Common myeloid progenitor, CD34-positive (primary cell): ENCODE results near the gene CCDC138.

Experiments used
- CTCF ChIA-PET: fragments of 350-600 bp; sonication (Branson Sonifier 250); formaldehyde crosslinking; loops from one replicate; lab custom pipeline; 2021; ENCODE audit warnings: antibody characterized with exemption; lab: Charles Lee
- POLR2A ChIA-PET: fragments of 350-600 bp; sonication (Branson Sonifier 250); formaldehyde crosslinking; loops from one replicate; lab custom pipeline; 2021; ENCODE audit warnings: antibody characterized with exemption; lab: Charles Lee
- DNase-seq, 3 donors: peaks; one replicate each; pipeline versions ENCODE4 v3.0.0 to v3.0.0-alpha.2; 2013
- H3K27ac ChIP-seq, 2 experiments: 1 replicate in 1 of 2; 2 replicates in 1 of 2; pipeline ENCODE4 v1.7.0; 2013; ENCODE audit warnings: inconsistent platforms in 2 of 2, low read length in 2 of 2, mild to moderate bottlenecking in 2 of 2, low read depth in 1 of 2, moderate library complexity in 1 of 2; ENCODE audit not compliant: severe bottlenecking in 2 of 2, insufficient read depth in 1 of 2, poor library complexity in 1 of 2
- H3K27me3 ChIP-seq, 5 experiments: replicated peaks in 2 of 5; 1 replicate in 3 of 5; 2 replicates in 2 of 5; pipeline versions ENCODE4 v1.6.1 to v1.7.0; 2013; ENCODE audit warnings: low read length in 4 of 5, mild to moderate bottlenecking in 2 of 5, moderate library complexity in 2 of 5, inconsistent platforms in 1 of 5; ENCODE audit not compliant: insufficient read depth in 5 of 5, control insufficient read depth in 4 of 5
- H3K36me3 ChIP-seq, 4 experiments: 1 replicate in 2 of 4; 2 replicates in 2 of 4; pipeline versions ENCODE4 v1.6.1 to v1.7.0; 2013; ENCODE audit warnings: low read length in 3 of 4, control low read depth in 1 of 4, mild to moderate bottlenecking in 1 of 4; ENCODE audit not compliant: control insufficient read depth in 4 of 4, insufficient read depth in 4 of 4
- H3K4me1 ChIP-seq, 4 experiments: 1 replicate in 3 of 4; 2 replicates in 1 of 4; pipeline versions ENCODE4 v1.6.1 to v1.7.1; 2013; ENCODE audit warnings: low read length in 3 of 4, mild to moderate bottlenecking in 3 of 4, control low read depth in 1 of 4, inconsistent platforms in 1 of 4, moderate library complexity in 1 of 4; ENCODE audit not compliant: control insufficient read depth in 4 of 4, insufficient read depth in 4 of 4; ENCODE audit errors: control extremely low read depth in 1 of 4
- H3K4me3 ChIP-seq, 7 experiments: 1 replicate in 4 of 7; 2 replicates in 3 of 7; pipeline versions ENCODE4 v1.5.1 to v1.7.0; 2013; ENCODE audit warnings: mild to moderate bottlenecking in 7 of 7, low read length in 6 of 7, moderate library complexity in 6 of 7, inconsistent platforms in 2 of 7, low read depth in 2 of 7, control low read depth in 1 of 7; ENCODE audit not compliant: insufficient read depth in 4 of 7, control insufficient read depth in 1 of 7; ENCODE audit errors: extremely low read depth in 1 of 7
- H3K9me3 ChIP-seq, 5 experiments: 1 replicate in 4 of 5; 2 replicates in 1 of 5; pipeline versions ENCODE4 v1.6.1 to v1.7.1; 2013; ENCODE audit warnings: low read length in 4 of 5, mild to moderate bottlenecking in 2 of 5, inconsistent platforms in 1 of 5, low read depth in 1 of 5, moderate library complexity in 1 of 5; ENCODE audit not compliant: control insufficient read depth in 4 of 5, insufficient read depth in 2 of 5; ENCODE audit errors: control extremely low read depth in 1 of 5
- WGBS: methylation state at CpG from one replicate; pipeline ENCODE4 v1.1.5; 2013; ENCODE audit not compliant: insufficient coverage; 5-methylcytosine and 5-hydroxymethylcytosine counted together

Gene CCDC138

DNA sequence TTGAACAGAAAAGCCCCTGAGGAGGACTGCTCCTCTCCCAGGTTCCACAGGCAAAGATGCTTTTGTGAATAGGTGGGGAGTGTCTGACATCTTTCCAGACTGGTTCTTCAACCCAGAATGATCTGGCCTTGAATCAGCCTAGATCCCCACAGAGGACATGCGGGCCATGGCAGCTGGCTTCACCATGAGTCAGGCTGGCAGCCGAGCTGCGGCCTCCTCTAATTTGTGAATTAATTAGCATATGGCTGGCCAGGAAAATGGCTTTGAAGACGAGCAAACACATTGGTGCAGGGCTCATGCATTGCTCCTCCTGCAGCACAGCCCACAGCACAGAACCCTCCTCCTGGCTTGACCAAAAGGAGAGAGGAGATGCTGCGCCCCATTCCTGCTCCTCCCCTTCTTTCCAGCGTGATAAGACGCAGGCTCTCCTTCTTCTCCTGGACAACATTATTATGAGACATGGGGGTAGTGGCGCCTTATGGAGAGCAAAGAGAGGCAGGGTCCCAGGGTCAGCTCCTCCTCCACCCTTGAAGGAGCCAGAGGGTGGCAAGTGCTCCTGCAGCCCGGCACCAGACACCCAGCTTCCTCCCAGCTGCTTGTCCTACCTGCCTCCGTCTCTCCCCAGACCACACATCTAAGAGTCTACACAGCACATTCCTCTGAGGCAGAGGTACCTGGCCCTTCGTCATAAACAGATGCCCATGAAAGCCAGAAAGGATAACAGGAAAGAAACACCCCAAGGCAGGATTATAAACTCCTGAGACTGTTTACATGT, 135.8 kb downstream of the CCDC138 start:
- no peak for DNase-seq
- ChIA-PET CTCF (no interaction called here), POLR2A (no interaction called here)
- Histone ChIP-seq H3K27me3 (peaks cover 0 to 3% (median 0%) of the 10 kb centered on the region in 5 experiments), H3K4me1 (no peaks in the 10 kb centered on the region), H3K27ac (no peak overlapping the region), H3K9me3 (no peaks in the 10 kb centered on the region), H3K36me3 (no peaks in the 10 kb centered on the region), H3K4me3 (no peak overlapping the region)
- WGBS: 94% methylated on average over 6 of the region's 11 CpGs

DNA sequence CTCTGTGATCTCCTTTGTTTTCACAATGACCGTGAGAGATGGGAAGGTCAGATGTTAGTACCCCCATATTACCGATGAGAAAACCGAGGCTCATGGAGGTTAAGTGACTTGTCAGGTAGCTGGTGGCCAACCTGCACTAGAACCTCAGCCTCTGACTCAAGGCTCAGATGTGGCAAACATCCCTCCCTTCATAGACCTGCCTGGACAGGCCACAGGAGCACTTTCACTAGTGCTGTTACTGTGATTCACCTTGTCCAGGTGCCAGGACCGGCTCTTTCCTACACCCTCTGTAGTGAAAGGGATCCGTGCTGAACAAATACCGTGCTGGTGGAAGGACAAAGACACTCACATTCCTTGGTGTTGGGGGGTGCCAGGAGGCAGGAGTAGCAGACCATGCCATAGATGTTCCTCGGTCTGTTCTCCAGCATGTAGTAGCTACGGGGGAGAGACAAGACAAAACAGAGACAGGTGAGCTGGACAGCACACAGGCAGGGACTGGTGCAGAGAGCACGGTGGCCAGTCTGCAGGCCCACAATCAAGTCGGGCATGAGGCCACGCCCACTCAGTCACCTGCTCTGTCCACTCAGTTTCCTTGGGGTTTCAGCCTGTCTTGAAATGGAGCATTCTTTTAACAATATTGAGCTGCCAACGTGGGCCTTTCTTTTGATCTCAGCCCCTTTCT, 136.6 kb downstream of the CCDC138 start:
- Histone ChIP-seq H3K36me3 (no peaks in the 10 kb centered on the region), H3K4me3 (no peak overlapping the region), H3K9me3 (no peaks in the 10 kb centered on the region), H3K4me1 (no peaks in the 10 kb centered on the region), H3K27me3 (peaks cover 0 to 3% (median 0%) of the 10 kb centered on the region in 5 experiments), H3K27ac (no peak overlapping the region)
- no peak for DNase-seq
- WGBS: 95% methylated on average over 9 of the region's 12 CpGs
- POLR2A ChIA-PET: no interaction called here
- CTCF ChIA-PET: interaction anchor here (0.6 kb wide), 2 partner anchors 11 to 697 kb away, joined by 3 to 6 read pairs; no protein-coding TSS in a partner anchor

DNA sequence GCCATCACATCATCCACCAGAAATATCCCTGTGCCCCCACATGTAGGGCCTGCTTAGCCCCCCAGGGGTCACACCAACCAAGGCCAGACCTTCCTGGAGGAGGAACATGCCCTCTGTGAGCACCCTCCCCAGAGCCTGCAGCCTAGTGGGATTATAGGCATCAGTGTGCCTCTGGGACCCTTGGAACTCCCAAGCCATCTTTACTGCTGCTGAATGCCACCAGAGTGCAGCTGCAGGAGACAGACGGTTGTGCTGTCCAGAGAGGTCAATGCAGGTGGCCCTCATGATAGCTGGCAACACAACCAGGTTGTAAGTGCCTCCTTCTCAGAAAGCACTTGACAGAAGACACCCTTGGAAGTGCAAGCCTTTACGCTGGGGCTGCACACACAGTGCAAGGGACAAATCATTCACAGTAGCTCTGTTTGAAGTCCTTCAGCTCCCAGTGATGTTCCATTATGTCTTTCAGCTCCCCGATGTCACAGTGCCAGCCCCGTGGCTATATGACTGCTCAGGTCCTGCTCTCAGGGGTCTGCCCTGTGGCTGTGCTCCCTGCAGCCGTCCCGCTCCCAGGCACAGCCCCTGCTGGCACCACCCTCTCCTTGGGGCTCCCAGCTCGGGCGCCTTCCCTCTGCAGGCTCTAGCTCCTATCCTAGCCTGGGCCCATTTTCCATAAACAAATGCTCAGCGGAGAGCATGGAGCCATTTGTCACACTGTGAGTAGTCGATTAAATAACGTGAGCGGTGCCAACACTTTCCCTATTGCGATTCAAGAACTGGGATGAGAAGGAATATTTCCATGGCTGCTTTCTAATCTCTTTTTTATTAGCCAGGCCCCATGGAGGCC, 137.4 kb downstream of the CCDC138 start:
- DNase-seq: no peak
- 96% methylated on average over 11 of the region's 13 CpGs for WGBS
- Histone ChIP-seq H3K4me1 (no peaks in the 10 kb centered on the region), H3K27ac (no peak overlapping the region), H3K4me3 (no peak overlapping the region), H3K36me3 (no peaks in the 10 kb centered on the region), H3K9me3 (no peaks in the 10 kb centered on the region), H3K27me3 (peaks cover 0 to 3% (median 0%) of the 10 kb centered on the region in 5 experiments)
- ChIA-PET POLR2A (no interaction called here), CTCF (interaction anchor here (0.6 kb wide), 2 partner anchors 11 to 698 kb away, joined by 3 to 6 read pairs; no protein-coding TSS in a partner anchor)

DNA sequence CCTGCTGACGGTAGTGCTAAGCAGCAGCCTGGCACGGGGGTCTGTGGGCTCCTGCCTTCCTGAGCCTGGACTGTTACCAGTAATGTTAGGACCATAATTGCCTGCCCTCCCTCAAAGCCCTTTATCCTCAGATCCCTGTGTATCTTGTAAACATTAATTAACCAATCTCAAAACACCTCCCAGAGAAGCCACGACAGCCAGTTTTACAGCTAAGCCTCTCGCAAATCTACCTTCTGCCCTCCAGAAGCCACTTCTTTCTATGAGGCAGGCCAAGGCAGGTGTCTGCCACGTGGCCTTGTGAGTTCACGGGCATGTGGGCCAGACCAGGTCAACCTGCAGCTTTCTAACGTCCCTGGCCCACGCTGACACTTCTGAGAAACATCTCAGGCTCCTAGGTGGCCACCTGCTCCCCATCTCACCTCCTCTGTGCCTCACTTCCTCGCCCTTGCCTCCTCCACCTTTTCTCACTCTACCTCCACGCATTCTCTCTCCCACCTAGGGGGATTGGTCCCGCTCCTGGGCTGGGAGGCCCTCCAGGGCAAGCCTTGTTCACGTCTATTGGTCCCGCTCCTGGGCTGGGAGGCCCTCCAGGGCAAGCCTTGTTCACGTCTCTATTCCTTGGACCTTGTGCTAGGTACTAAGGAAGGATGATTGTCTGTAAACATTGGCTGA, 138.1 kb downstream of the CCDC138 start:
- WGBS: 93% methylated on average over 14 of the region's 14 CpGs
- ChIA-PET POLR2A (no interaction called here), CTCF (no interaction called here)
- Histone ChIP-seq H3K9me3 (no peaks in the 10 kb centered on the region), H3K36me3 (no peaks in the 10 kb centered on the region), H3K27ac (no peak overlapping the region), H3K27me3 (peaks cover 0 to 3% (median 0%) of the 10 kb centered on the region in 5 experiments), H3K4me3 (no peak overlapping the region), H3K4me1 (no peaks in the 10 kb centered on the region)
- no peak for DNase-seq

DNA sequence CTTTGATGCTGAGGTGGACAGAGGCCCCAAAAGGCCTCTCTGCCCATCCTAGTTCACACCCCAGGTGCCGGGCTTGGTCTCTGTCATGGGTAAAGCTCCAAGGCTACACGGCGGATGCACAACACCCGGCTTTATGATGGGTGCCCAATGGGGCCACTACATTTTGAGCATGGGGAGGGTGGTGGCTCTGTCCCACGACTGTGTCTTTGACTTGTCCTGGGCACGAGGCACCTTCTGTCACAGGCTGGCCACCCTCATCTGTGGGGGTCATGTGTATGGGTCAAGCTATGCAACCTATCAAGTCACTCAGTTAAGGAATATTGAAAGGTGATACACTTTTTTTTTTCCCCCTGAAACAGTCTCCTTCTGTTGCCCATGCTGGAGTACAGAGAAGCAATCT, 138.7 kb downstream of the CCDC138 start:
- Histone ChIP-seq H3K4me3 (no peak overlapping the region), H3K36me3 (no peaks in the 10 kb centered on the region), H3K27me3 (peaks cover 0 to 3% (median 0%) of the 10 kb centered on the region in 5 experiments), H3K9me3 (no peaks in the 10 kb centered on the region), H3K4me1 (no peaks in the 10 kb centered on the region), H3K27ac (no peak overlapping the region)
- ChIA-PET CTCF (no interaction called here), POLR2A (no interaction called here)
- WGBS: 94% methylated on average over 6 of the region's 6 CpGs
- no peak for DNase-seq

DNA sequence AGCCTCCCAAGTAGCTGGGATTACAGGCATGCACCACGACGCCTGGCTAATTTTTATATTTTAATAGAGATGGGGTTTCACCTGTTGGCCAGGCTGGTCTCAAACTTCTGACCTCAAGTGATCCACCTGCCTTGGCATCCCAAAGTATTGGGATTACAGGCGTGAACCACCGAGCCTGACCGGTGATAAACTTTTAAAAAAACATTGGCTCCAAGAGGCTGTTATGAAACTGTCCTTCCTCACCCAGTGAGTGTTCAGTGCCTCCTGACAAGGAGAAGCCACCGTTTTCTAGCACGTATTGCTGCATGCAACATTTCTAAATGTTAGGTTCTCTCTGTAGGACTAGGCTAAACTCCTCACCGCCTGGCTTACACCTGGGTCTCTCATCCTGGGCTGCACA, 139.2 kb downstream of the CCDC138 start:
- Histone ChIP-seq H3K4me3 (no peak overlapping the region), H3K9me3 (no peaks in the 10 kb centered on the region), H3K27me3 (peaks cover 0 to 3% (median 0%) of the 10 kb centered on the region in 5 experiments), H3K27ac (no peak overlapping the region), H3K4me1 (no peaks in the 10 kb centered on the region), H3K36me3 (no peaks in the 10 kb centered on the region)
- ChIA-PET POLR2A (no interaction called here), CTCF (no interaction called here)
- WGBS: 96% methylated on average over 8 of the region's 8 CpGs
- no peak for DNase-seq
